Activated CD4-positive, alpha-beta memory T cell treated with anti-CD3 and anti-CD28 coated beads for 36 hours (primary cell): ENCODE data around the gene SLC25A30. TPM values are rescaled to one million over a fixed set of nuclear protein-coding genes. Genes with fewer than 3 reads are reported as not detected.
"Not testable (repeated sequence)": the region's sequence is repeated elsewhere in the genome, so short reads cannot be mapped to it uniquely, and the experiment has no call there.

Source experiments
- CTCF ChIA-PET: fragments of 350-600 bp; sonication (Branson Sonifier 250); formaldehyde crosslinking; loops from one replicate; lab custom pipeline; 2021; ENCODE audit warnings: antibody characterized with exemption, inconsistent platforms; lab: Charles Lee
- POLR2A ChIA-PET: fragments of 350-600 bp; sonication (Branson Sonifier 250); formaldehyde crosslinking; loops from one replicate; lab custom pipeline; 2021; ENCODE audit warnings: antibody characterized with exemption; lab: Charles Lee
- DNase-seq: peaks from one replicate; pipeline ENCODE4 v3.0.0-alpha.2; 2020
- H3K27ac Mint-ChIP-seq: one replicate; pipeline ENCODE4 v1.8.0; 2021; ENCODE audit warnings: mixed read lengths
- H3K27me3 Mint-ChIP-seq: one replicate; pipeline ENCODE4 v1.8.0; 2021; ENCODE audit warnings: mixed read lengths
- H3K36me3 Mint-ChIP-seq: one replicate; pipeline ENCODE4 v1.8.0; 2021; ENCODE audit warnings: mixed read lengths
- H3K4me1 Mint-ChIP-seq: one replicate; pipeline ENCODE4 v1.8.0; 2021; ENCODE audit warnings: low read depth, mixed read lengths
- H3K4me3 Mint-ChIP-seq: one replicate; pipeline ENCODE4 v1.8.0; 2021; ENCODE audit warnings: mild to moderate bottlenecking, mixed read lengths
- H3K9me3 Mint-ChIP-seq: one replicate; pipeline ENCODE4 v1.8.0; 2021; ENCODE audit warnings: mixed read lengths
- intact Hi-C: fragments of 100-400 bp; cut with micrococcal nuclease; formaldehyde crosslinking; loops from one replicate; pipeline ENCODE4 v1.15.1; 2023
- total RNA-seq, 2 experiments: library from RNA; stranded (reverse); gene quantifications; one replicate each; pipeline ENCODE4 v1.2.3, GENCODE V29; 2021

Gene SLC25A30
- total RNA-seq, 2 experiments from 2014 or later, result 14.6 to 15.3 TPM

- Mint-ChIP-seq H3K27ac (peak overlapping the region; percentile 67), H3K4me3 (no peak overlapping the region), H3K36me3 (peaks cover 40% of the 10 kb centered on the region), H3K27me3 (no peaks in the 10 kb centered on the region), H3K4me1 (peaks cover 31% of the 10 kb centered on the region), H3K9me3 (peaks cover 6% of the 10 kb centered on the region)
- CTCF ChIA-PET, result interaction anchor here (1.8 kb wide), 1 partner anchor 32 kb away, joined by 5 read pairs; no protein-coding TSS in a partner anchor
- POLR2A ChIA-PET, result no interaction called here
- no peak for DNase-seq
- intact Hi-C loops, result loop anchor here (10.0 kb wide), 1 partner anchor 153 kb away; no protein-coding TSS in a partner anchor
Measured at GRCh38 chr13:45361596-45362206, 56.5 kb downstream of the SLC25A30 start.

GRCh38 chr13:45356966-45357672 lies 61.1 kb downstream of the SLC25A30 start:
- no peaks in the 10 kb centered on the region for H3K27me3 Mint-ChIP-seq
- intact Hi-C loops, result no loop called here
- ChIA-PET CTCF (interaction anchor here (1.2 to 2.4 kb wide), 2 partner anchors 14 to 37 kb away, joined by 5 read pairs; no protein-coding TSS in a partner anchor), POLR2A (interaction anchor here (1.0 to 1.5 kb wide), 4 partner anchors 10 to 20 kb away, joined by 3 to 5 read pairs (median 4); no protein-coding TSS in a partner anchor)
- no peak for DNase-seq
- no peaks in the 10 kb centered on the region for H3K9me3 Mint-ChIP-seq
- peaks cover 13% of the 10 kb centered on the region for H3K4me1 Mint-ChIP-seq
- peaks cover 20% of the 10 kb centered on the region for H3K36me3 Mint-ChIP-seq
- peak overlapping the region; percentile 21 for H3K27ac Mint-ChIP-seq
- H3K4me3 Mint-ChIP-seq, result no peak overlapping the region

- H3K27me3 Mint-ChIP-seq, result no peaks in the 10 kb centered on the region
- ChIA-PET POLR2A (no interaction called here), CTCF (interaction anchor here (0.6 to 1.2 kb wide), 2 partner anchors 17 to 307 kb away, joined by 3 to 4 read pairs; no protein-coding TSS in a partner anchor)
- H3K4me3 Mint-ChIP-seq, result no peak overlapping the region
- no peaks in the 10 kb centered on the region for H3K9me3 Mint-ChIP-seq
- H3K27ac Mint-ChIP-seq, result no peak overlapping the region
- intact Hi-C loops, result no loop called here
- H3K36me3 Mint-ChIP-seq, result peaks cover 27% of the 10 kb centered on the region
- no peak for DNase-seq
- H3K4me1 Mint-ChIP-seq, result peaks cover 12% of the 10 kb centered on the region
Measured at GRCh38 chr13:45353895-45354294, 64.3 kb downstream of the SLC25A30 start.

- Mint-ChIP-seq H3K4me1 (peaks cover 8% of the 10 kb centered on the region), H3K36me3 (peaks cover 25% of the 10 kb centered on the region), H3K27ac (no peak overlapping the region), H3K27me3 (no peaks in the 10 kb centered on the region), H3K4me3 (no peak overlapping the region), H3K9me3 (no peaks in the 10 kb centered on the region)
- intact Hi-C loops, result no loop called here
- DNase-seq, result no peak
- CTCF ChIA-PET, result no interaction called here
- POLR2A ChIA-PET, result interaction anchor here (0.6 kb wide), 1 partner anchor 11 kb away, joined by 3 read pairs; no protein-coding TSS in a partner anchor
Measured at GRCh38 chr13:45352031-45352430, 66.1 kb downstream of the SLC25A30 start.

GRCh38 chr13:45350152-45350551 lies 68.0 kb downstream of the SLC25A30 start:
- Mint-ChIP-seq H3K9me3 (no peaks in the 10 kb centered on the region), H3K36me3 (peaks cover 28% of the 10 kb centered on the region), H3K4me3 (no peak overlapping the region), H3K4me1 (peaks cover 5% of the 10 kb centered on the region), H3K27me3 (no peaks in the 10 kb centered on the region), H3K27ac (no peak overlapping the region)
- intact Hi-C loops, result no loop called here
- ChIA-PET CTCF (interaction anchor here (0.7 kb wide), 1 partner anchor 9 kb away, joined by 3 read pairs; the partner anchor contains the start of gene TPT1), POLR2A (no interaction called here)
- no peak for DNase-seq

- Mint-ChIP-seq H3K4me3 (no peak overlapping the region), H3K27me3 (no peaks in the 10 kb centered on the region), H3K27ac (no peak overlapping the region), H3K9me3 (no peaks in the 10 kb centered on the region), H3K4me1 (peaks cover 7% of the 10 kb centered on the region), H3K36me3 (peaks cover 33% of the 10 kb centered on the region)
- POLR2A ChIA-PET, result no interaction called here
- CTCF ChIA-PET, result interaction anchor here (0.7 kb wide), 1 partner anchor 8 kb away, joined by 3 read pairs; the partner anchor contains the start of gene TPT1
- DNase-seq, result no peak
- intact Hi-C loops, result no loop called here
Measured at GRCh38 chr13:45349438-45349837, 68.7 kb downstream of the SLC25A30 start.

GRCh38 chr13:45344064-45344463 lies 74.1 kb downstream of the SLC25A30 start:
- DNase-seq, H3K9me3 Mint-ChIP-seq, POLR2A ChIA-PET, H3K27ac Mint-ChIP-seq, H3K4me3 Mint-ChIP-seq, H3K27me3 Mint-ChIP-seq: not testable (repeated sequence)
- intact Hi-C loops, result loop anchor here (5.0 kb wide), 2 partner anchors 823 to 838 kb away; partner anchors contain the start of gene LCP1
- Mint-ChIP-seq H3K36me3 (peaks cover 39% of the 10 kb centered on the region), H3K4me1 (peaks cover 16% of the 10 kb centered on the region)
- CTCF ChIA-PET, result interaction anchor here (0.6 kb wide), 1 partner anchor 26 kb away, joined by 3 read pairs; no protein-coding TSS in a partner anchor

Other genes starting within 250 kb of the SLC25A30 start
- gene KCTD4, start 217.3 kb downstream of the SLC25A30 start, total RNA-seq, result not detected
- gene TPT1, start 77.2 kb downstream of the SLC25A30 start, total RNA-seq, result 1,000 to 10,000 TPM; 3,227 to 3,264 TPM
- gene COG3, start 46.6 kb upstream of the SLC25A30 start, total RNA-seq, result 10 to 100 TPM; 19.5 to 20.5 TPM
- gene ERICH6B, start 197.4 kb upstream of the SLC25A30 start, total RNA-seq, result not detected